K562 (cell line): Measurements from ENCODE around the gene FAM53C. TPM values are rescaled to one million over a fixed set of nuclear protein-coding genes. Genes with fewer than 3 reads are reported as not detected.
A peak's percentile ranks its signal among the peaks of the same experiment; 100 is the strongest.

Experiments
- ATF7 ChIP-seq: fragments of 450-650 bp; IDR thresholded peaks from 2 replicates; pipeline ENCODE4 v1.7.1; 2014; ENCODE audit warnings: mild to moderate bottlenecking, moderate library complexity
- BHLHE40 ChIP-seq: IDR thresholded peaks from 2 replicates; pipeline ENCODE4 v1.6.1; 2011; ENCODE audit warnings: low read length, improper control_type of control experiment
- ELF2 ChIP-seq: fragments of 250-450 bp; sonication (Bioruptor Pico); IDR thresholded peaks from 2 replicates; pipeline ENCODE4 v1.5.0; 2021; ENCODE audit warnings: mild to moderate bottlenecking
- HMGN3 ChIP-seq: IDR thresholded peaks from 2 replicates; pipeline ENCODE4 v1.6.1; 2011; ENCODE audit warnings: borderline replicate concordance, low read depth, mild to moderate bottlenecking, mixed read lengths, low read length; ENCODE audit not compliant: insufficient read length; ENCODE audit errors: extremely low read depth
- MTA1 ChIP-seq: fragments of 450-650 bp; IDR thresholded peaks from 2 replicates; pipeline ENCODE4 v1.6.1; 2017; ENCODE audit warnings: borderline replicate concordance
- NEUROD1 ChIP-seq: fragments of 150-350 bp; IDR thresholded peaks from 2 replicates; pipeline ENCODE4 v1.6.1; 2014; ENCODE audit warnings: borderline replicate concordance, low read length, low read depth; ENCODE audit not compliant: partially characterized antibody
- NFATC3 ChIP-seq: fragments of 450-650 bp; IDR thresholded peaks from 2 replicates; pipeline ENCODE4 v1.6.1; 2017; ENCODE audit warnings: mild to moderate bottlenecking
- PTRF ChIP-seq: fragments of 450-650 bp; IDR thresholded peaks from 2 replicates; pipeline ENCODE4 v1.6.1; 2016; ENCODE audit warnings: mild to moderate bottlenecking, missing genetic modification characterization, missing compliant biosample characterization
- U2AF1 ChIP-seq: fragments of 200-400 bp; formaldehyde crosslinking; optimal IDR thresholded peaks from 2 replicates; pipeline ENCODE3; 2017; ENCODE audit warnings: mild to moderate bottlenecking, low read depth, low read length, moderate library complexity
- YY1 ChIP-seq, 3 experiments: IDR thresholded peaks; 2 replicates each; pipeline ENCODE4 v1.6.1; 2011; ENCODE audit warnings: low read length in 2 of 3, mild to moderate bottlenecking in 2 of 3, moderate library complexity in 2 of 3, borderline replicate concordance in 1 of 3, control low read depth in 1 of 3, low read depth in 1 of 3; ENCODE audit not compliant: insufficient read depth in 3 of 3, insufficient replicate concordance in 2 of 3, control insufficient read depth in 1 of 3, insufficient read length in 1 of 3; ENCODE audit errors: extremely low read depth in 1 of 3
- polyA plus RNA-seq, 8 experiments: library from polyadenylated mRNA; depleted of rRNA in 4 of 8; stranded (reverse) in 5 of 8; unstranded in 3 of 8; fragments of >200 nt; fragmentation: Nextera tagmentation in 2 of 8; fragmentation: Illumina TruSeq in 1 of 8; extraction: Ambion mirVana in 2 of 8; extraction: Trizol in 1 of 8; gene quantifications; 2 replicates each; pipeline versions ENCODE4 v1.2.1 to v1.2.3, GENCODE V29; 2011 to 2014; ENCODE audit warnings: inconsistent platforms in 1 of 8, missing spikeins in 1 of 8
- total RNA-seq, 7 experiments: library from RNA; depleted of rRNA in 6 of 7; stranded (reverse); fragments of >200 nt in 6 of 7; fragmentation: Illumina TruSeq in 2 of 7; extraction: Trizol in 2 of 7; gene quantifications; 2 replicates each; pipeline versions ENCODE4 v1.2.1 to v1.2.3, GENCODE V29; 2011 to 2021; ENCODE audit warnings: low replicate concordance in 1 of 7
- TF ChIP-seq, protein P1 (sequence below): IDR thresholded peaks from 2 replicates; pipeline ENCODE4 v1.6.1; 2012; ENCODE audit warnings: low read depth, low read length, improper control_type of control experiment, borderline replicate concordance
- TF ChIP-seq, protein P2 (sequence below): sonication (generic); formaldehyde crosslinking; IDR thresholded peaks from 2 replicates; pipeline ENCODE4 v1.8.1; 2023; ENCODE audit warnings: mild to moderate bottlenecking, missing genetic modification reagents
- TF ChIP-seq, protein P3 (sequence below), 3 experiments: fragments of 200-800 bp in 1 of 3; sonication (Bioruptor generic) in 1 of 3; sonication (generic) in 1 of 3; formaldehyde crosslinking in 1 of 3; IDR thresholded peaks; 2 replicates each; pipeline versions ENCODE4 v1.6.1 to v1.8.0; 2016 to 2022; ENCODE audit warnings: mild to moderate bottlenecking in 2 of 3, missing compliant biosample characterization in 2 of 3, missing genetic modification characterization in 2 of 3, missing genetic modification reagents in 1 of 3
- TF ChIP-seq, protein P4 (sequence below): fragments of 200-800 bp; sonication (Bioruptor generic); IDR thresholded peaks from 2 replicates; pipeline ENCODE4 v1.6.1; 2017; ENCODE audit warnings: missing genetic modification characterization, missing compliant biosample characterization
- TF ChIP-seq, protein P5 (sequence below): fragments of 450-650 bp; IDR thresholded peaks from 2 replicates; pipeline ENCODE4 v1.6.1; 2018; ENCODE audit not compliant: partially characterized antibody

The FAM53C gene
- total and polyA plus RNA-seq, 9 of the 15 experiments (the other 6 are each of a cell fraction or from before 2014, with no cell fraction given) = 9.7 to 38.5 (median 25.2) TPM

DNA sequence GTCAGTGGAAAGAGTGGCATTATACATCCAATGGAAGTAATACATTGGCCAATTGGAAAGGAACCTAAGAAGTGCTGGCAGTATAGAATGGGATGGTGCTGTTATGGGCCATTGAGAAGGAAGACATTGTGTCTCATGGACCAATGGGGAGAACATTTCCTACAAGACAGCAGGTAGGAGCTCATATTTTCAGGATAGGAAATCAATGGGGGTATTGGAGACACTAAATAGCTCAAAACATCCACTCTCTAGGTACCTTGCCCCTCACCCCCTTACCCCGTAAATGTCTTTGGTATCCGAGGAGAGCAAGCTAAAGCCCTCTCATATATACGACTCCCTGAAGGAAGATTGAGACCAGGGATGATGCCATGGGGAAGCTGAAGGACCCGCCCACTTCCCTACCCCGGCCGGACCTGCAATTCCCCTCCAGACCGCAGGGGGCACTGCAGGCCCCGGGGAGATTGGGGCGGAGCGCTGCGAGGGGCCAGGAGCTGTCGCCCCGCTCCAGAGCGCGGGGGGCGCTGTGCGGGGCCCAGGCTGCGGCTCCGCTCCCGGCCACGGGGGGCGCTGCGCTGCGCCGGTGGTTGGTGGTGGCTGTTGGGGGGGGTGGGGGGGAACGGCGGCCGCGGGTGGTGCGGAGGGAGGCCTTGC, 14.1 kb downstream of the FAM53C start, which contains the start of gene KDM3B (continued):
- TF ChIP-seq HMGN3 (peak; percentile 91), PTRF (tag) (no peak), ATF7 (peak; percentile 72), MTA1 (no peak), NFATC3 (no peak), NEUROD1 (peak; percentile 67), YY1 (IDR thresholded peaks at IDR 0.05; ENCODE audit: borderline replicate concordance in 1 of 3, control insufficient read depth in 1 of 3, extremely low read depth in 1 of 3, insufficient read depth in 3 of 3, insufficient read length in 1 of 3, insufficient replicate concordance in 2 of 3, low read depth in 1 of 3, low read length in 2 of 3) (peak in 2 of 3 experiments; percentile 77 to 78), ELF2 (CRISPR knock-in tag) (peak; percentile 44; the same call in 1 of the 2 replicates), U2AF1 (peak; percentile 82), BHLHE40 (0 out of 2 replicates have a peak, but pooled peaks have one; percentile 45)
- TF ChIP-seq, protein P1, sequence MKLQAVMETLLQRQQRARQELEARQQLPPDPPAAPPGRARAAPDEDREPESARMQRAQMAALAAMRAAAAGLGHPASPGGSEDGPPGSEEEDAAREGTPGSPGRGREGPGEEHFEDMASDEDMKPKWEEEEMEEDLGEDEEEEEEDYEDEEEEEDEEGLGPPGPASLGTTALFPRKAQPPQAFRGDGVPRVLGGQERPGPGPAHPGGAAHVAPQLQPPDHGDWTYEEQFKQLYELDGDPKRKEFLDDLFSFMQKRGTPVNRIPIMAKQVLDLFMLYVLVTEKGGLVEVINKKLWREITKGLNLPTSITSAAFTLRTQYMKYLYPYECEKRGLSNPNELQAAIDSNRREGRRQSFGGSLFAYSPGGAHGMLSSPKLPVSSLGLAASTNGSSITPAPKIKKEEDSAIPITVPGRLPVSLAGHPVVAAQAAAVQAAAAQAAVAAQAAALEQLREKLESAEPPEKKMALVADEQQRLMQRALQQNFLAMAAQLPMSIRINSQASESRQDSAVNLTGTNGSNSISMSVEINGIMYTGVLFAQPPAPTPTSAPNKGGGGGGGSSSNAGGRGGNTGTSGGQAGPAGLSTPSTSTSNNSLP = 0 out of 2 replicates have a peak, but pooled peaks have one; percentile 24
- TF ChIP-seq, protein P2, sequence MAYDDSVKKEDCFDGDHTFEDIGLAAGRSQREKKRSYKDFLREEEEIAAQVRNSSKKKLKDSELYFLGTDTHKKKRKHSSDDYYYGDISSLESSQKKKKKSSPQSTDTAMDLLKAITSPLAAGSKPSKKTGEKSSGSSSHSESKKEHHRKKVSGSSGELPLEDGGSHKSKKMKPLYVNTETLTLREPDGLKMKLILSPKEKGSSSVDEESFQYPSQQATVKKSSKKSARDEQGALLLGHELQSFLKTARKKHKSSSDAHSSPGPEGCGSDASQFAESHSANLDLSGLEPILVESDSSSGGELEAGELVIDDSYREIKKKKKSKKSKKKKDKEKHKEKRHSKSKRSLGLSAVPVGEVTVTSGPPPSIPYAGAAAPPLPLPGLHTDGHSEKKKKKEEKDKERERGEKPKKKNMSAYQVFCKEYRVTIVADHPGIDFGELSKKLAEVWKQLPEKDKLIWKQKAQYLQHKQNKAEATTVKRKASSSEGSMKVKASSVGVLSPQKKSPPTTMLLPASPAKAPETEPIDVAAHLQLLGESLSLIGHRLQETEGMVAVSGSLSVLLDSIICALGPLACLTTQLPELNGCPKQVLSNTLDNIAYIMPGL (CRISPR knock-in tag) = peak; percentile 24; the same call in 1 of the 2 replicates
- TF ChIP-seq, protein P3, sequence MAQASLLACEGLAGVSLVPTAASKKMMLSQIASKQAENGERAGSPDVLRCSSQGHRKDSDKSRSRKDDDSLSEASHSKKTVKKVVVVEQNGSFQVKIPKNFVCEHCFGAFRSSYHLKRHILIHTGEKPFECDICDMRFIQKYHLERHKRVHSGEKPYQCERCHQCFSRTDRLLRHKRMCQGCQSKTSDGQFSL (CRISPR knock-in tag; IDR thresholded peaks at IDR 0.05) = peak; percentile 97; the same call in 1 of the 2 replicates
- TF ChIP-seq, protein P3 (tag; IDR thresholded peaks at IDR 0.05) = peak in 1 of 2 experiments; percentile 99; a peak in 2 of 4 replicates
- TF ChIP-seq, protein P4, sequence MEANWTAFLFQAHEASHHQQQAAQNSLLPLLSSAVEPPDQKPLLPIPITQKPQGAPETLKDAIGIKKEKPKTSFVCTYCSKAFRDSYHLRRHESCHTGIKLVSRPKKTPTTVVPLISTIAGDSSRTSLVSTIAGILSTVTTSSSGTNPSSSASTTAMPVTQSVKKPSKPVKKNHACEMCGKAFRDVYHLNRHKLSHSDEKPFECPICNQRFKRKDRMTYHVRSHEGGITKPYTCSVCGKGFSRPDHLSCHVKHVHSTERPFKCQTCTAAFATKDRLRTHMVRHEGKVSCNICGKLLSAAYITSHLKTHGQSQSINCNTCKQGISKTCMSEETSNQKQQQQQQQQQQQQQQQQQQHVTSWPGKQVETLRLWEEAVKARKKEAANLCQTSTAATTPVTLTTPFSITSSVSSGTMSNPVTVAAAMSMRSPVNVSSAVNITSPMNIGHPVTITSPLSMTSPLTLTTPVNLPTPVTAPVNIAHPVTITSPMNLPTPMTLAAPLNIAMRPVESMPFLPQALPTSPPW (CRISPR knock-in tag) = peak; percentile 99
- TF ChIP-seq, protein P5, sequence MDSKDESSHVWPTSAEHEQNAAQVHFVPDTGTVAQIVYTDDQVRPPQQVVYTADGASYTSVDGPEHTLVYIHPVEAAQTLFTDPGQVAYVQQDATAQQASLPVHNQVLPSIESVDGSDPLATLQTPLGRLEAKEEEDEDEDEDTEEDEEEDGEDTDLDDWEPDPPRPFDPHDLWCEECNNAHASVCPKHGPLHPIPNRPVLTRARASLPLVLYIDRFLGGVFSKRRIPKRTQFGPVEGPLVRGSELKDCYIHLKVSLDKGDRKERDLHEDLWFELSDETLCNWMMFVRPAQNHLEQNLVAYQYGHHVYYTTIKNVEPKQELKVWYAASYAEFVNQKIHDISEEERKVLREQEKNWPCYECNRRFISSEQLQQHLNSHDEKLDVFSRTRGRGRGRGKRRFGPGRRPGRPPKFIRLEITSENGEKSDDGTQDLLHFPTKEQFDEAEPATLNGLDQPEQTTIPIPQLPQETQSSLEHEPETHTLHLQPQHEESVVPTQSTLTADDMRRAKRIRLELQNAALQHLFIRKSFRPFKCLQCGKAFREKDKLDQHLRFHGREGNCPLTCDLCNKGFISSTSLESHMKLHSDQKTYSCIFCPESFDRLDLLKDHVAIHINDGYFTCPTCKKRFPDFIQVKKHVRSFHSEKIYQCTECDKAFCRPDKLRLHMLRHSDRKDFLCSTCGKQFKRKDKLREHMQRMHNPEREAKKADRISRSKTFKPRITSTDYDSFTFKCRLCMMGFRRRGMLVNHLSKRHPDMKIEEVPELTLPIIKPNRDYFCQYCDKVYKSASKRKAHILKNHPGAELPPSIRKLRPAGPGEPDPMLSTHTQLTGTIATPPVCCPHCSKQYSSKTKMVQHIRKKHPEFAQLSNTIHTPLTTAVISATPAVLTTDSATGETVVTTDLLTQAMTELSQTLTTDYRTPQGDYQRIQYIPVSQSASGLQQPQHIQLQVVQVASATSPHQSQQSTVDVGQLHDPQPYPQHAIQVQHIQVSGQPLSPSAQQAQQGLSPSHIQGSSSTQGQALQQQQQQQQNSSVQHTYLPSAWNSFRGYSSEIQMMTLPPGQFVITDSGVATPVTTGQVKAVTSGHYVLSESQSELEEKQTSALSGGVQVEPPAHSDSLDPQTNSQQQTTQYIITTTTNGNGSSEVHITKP = peak; percentile 29
